ENCODE results near the gene FAM168B. TPM values are rescaled to one million over a fixed set of nuclear protein-coding genes. Genes with fewer than 3 reads are reported as not detected.

Gene FAM168B
- polyA plus RNA-seq, 1 of the 3 experiments (the other 2 are of a cell fraction) = 72.7 TPM

DNA sequence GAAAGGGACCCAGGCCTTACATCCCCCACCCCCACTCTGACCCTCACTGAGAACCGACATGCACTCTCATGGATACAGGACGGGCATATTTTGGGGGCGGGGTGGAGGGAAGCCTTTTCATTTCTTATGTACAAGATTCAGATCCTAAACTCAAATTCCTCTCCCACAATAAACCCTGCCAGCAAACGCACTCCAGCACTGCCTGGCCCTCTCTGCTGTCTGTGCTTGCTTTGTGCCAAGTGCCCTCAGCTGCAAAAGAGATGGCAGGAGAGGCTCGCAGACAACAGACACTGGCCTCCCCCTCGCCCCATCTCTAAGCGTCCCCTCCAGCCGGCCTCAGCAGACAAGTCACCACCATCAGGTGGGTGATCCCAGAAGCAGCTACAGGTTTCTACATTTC, 42.4 kb downstream of the FAM168B start:
- CTCF ChIA-PET = no interaction called here
- peaks cover 61 to 84% of the 10 kb centered on the region in 2 experiments for H3K36me3 ChIP-seq (replicated peaks in 1 of 2; ENCODE audit: control insufficient read depth in 1 of 2, insufficient read depth in 2 of 2, low read length in 1 of 2)

DNA sequence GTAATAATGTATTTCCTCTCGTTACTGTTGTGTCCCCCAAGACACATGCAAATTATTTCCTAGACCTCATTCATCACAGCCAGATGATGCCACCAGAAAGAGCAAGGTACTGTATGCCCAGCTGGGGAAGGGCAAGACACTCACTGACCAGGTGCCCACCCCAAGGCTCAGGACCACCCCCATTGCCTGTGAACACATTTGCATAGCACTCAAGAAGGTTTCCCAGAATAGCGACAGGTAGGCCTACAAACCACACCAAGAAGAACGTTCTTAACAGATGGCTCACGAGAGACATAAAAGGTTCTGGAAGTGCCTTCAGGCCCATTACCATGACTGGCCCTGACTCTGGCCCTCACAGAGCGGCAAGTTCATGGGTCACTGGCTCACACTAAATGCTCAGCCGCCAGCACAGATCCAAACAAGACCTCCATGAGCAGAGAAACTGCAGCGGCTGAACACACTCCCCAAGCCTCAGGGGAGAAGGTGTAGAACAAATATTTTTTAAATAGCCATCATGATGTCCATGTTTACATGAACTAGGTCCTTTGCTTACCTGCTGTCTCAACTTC, 44.0 kb downstream of the FAM168B start:
- Histone ChIP-seq H3K4me2 (no peak overlapping the region), H3K9ac (no peak overlapping the region), H3K9me2 (no peaks in the 10 kb centered on the region), H3K4me1 (ENCODE audit: control insufficient read depth in 1 of 2, insufficient read depth in 2 of 2, low read depth in 1 of 2, low read length in 1 of 2) (peaks cover 0 to 40% of the 10 kb centered on the region in 2 experiments; a peak in 1 of 4 replicates), H2AFZ (ENCODE audit: low read depth) (no peak overlapping the region), H3K36me3 (replicated peaks in 1 of 2; ENCODE audit: control insufficient read depth in 1 of 2, insufficient read depth in 2 of 2, low read length in 1 of 2) (peaks cover 49 to 75% of the 10 kb centered on the region in 2 experiments), H3K79me2 (ENCODE audit: insufficient read depth) (peaks cover 40% of the 10 kb centered on the region), H3K27ac (ENCODE audit: low read depth in 2 of 2, low read length in 1 of 2) (no peak overlapping the region), H3K27me3 (ENCODE audit: insufficient read depth) (no peaks in the 10 kb centered on the region), H4K20me1 (ENCODE audit: insufficient read depth) (peaks cover 51% of the 10 kb centered on the region), H3K4me3 (ENCODE audit: low read depth in 2 of 2, low read length in 1 of 2) (no peak overlapping the region), H3K9me3 (no peaks in the 10 kb centered on the region), H3F3A (replicated peaks; ENCODE audit: insufficient read depth) (no peaks in the 10 kb centered on the region)
- TF ChIP-seq ELF1 (IDR thresholded peaks at IDR 0.05) (no peak), SMC3 (IDR thresholded peaks at IDR 0.05; ENCODE audit: low read depth, low read length) (no peak), RFX5 (IDR thresholded peaks at IDR 0.05; ENCODE audit: low read length) (no peak), TEAD4 (IDR thresholded peaks at IDR 0.05; ENCODE audit: borderline replicate concordance, insufficient read depth) (no peak), MEF2A (IDR thresholded peaks at IDR 0.05; ENCODE audit: borderline replicate concordance, low read depth) (no peak), FOXJ3 (CRISPR knock-in tag; IDR thresholded peaks at IDR 0.05) (no peak), FOXM1 (IDR thresholded peaks at IDR 0.05; ENCODE audit: low read depth) (no peak), JUND (IDR thresholded peaks at IDR 0.05) (no peak), RAD21 (IDR thresholded peaks at IDR 0.05; ENCODE audit: low read length) (no peak), RCOR1 (IDR thresholded peaks at IDR 0.05; ENCODE audit: low read length) (no peak), YY1 (IDR thresholded peaks at IDR 0.05; ENCODE audit: low read depth) (no peak), NFIC (IDR thresholded peaks at IDR 0.05; ENCODE audit: borderline replicate concordance) (no peak), RXRA (IDR thresholded peaks at IDR 0.05; ENCODE audit: borderline replicate concordance, low read depth) (no peak)
- TF ChIP-seq, protein P1, sequence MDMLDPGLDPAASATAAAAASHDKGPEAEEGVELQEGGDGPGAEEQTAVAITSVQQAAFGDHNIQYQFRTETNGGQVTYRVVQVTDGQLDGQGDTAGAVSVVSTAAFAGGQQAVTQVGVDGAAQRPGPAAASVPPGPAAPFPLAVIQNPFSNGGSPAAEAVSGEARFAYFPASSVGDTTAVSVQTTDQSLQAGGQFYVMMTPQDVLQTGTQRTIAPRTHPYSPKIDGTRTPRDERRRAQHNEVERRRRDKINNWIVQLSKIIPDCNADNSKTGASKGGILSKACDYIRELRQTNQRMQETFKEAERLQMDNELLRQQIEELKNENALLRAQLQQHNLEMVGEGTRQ (IDR thresholded peaks at IDR 0.05; ENCODE audit: borderline replicate concordance, low read depth, low read length) = no peak
- TF ChIP-seq, protein P2, sequence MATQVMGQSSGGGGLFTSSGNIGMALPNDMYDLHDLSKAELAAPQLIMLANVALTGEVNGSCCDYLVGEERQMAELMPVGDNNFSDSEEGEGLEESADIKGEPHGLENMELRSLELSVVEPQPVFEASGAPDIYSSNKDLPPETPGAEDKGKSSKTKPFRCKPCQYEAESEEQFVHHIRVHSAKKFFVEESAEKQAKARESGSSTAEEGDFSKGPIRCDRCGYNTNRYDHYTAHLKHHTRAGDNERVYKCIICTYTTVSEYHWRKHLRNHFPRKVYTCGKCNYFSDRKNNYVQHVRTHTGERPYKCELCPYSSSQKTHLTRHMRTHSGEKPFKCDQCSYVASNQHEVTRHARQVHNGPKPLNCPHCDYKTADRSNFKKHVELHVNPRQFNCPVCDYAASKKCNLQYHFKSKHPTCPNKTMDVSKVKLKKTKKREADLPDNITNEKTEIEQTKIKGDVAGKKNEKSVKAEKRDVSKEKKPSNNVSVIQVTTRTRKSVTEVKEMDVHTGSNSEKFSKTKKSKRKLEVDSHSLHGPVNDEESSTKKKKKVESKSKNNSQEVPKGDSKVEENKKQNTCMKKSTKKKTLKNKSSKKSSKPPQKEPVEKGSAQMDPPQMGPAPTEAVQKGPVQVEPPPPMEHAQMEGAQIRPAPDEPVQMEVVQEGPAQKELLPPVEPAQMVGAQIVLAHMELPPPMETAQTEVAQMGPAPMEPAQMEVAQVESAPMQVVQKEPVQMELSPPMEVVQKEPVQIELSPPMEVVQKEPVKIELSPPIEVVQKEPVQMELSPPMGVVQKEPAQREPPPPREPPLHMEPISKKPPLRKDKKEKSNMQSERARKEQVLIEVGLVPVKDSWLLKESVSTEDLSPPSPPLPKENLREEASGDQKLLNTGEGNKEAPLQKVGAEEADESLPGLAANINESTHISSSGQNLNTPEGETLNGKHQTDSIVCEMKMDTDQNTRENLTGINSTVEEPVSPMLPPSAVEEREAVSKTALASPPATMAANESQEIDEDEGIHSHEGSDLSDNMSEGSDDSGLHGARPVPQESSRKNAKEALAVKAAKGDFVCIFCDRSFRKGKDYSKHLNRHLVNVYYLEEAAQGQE (IDR thresholded peaks at IDR 0.05; ENCODE audit: low read depth, low read length) = no peak
- TF ChIP-seq, protein P3, sequence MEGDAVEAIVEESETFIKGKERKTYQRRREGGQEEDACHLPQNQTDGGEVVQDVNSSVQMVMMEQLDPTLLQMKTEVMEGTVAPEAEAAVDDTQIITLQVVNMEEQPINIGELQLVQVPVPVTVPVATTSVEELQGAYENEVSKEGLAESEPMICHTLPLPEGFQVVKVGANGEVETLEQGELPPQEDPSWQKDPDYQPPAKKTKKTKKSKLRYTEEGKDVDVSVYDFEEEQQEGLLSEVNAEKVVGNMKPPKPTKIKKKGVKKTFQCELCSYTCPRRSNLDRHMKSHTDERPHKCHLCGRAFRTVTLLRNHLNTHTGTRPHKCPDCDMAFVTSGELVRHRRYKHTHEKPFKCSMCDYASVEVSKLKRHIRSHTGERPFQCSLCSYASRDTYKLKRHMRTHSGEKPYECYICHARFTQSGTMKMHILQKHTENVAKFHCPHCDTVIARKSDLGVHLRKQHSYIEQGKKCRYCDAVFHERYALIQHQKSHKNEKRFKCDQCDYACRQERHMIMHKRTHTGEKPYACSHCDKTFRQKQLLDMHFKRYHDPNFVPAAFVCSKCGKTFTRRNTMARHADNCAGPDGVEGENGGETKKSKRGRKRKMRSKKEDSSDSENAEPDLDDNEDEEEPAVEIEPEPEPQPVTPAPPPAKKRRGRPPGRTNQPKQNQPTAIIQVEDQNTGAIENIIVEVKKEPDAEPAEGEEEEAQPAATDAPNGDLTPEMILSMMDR (IDR thresholded peaks at IDR 0.05) = no peak
- TF ChIP-seq, protein P4, sequence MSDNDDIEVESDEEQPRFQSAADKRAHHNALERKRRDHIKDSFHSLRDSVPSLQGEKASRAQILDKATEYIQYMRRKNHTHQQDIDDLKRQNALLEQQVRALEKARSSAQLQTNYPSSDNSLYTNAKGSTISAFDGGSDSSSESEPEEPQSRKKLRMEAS (IDR thresholded peaks at IDR 0.05; ENCODE audit: low read depth) = no peak
- TF ChIP-seq, protein P5, sequence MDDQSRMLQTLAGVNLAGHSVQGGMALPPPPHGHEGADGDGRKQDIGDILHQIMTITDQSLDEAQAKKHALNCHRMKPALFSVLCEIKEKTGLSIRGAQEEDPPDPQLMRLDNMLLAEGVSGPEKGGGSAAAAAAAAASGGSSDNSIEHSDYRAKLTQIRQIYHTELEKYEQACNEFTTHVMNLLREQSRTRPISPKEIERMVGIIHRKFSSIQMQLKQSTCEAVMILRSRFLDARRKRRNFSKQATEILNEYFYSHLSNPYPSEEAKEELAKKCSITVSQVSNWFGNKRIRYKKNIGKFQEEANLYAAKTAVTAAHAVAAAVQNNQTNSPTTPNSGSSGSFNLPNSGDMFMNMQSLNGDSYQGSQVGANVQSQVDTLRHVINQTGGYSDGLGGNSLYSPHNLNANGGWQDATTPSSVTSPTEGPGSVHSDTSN (IDR thresholded peaks at IDR 0.05) = no peak
- DNase-seq = no peak
- WGBS (ENCODE audit: low lambda C conversion rate) = 95% methylated on average over 5 of the region's 7 CpGs
- ChIA-PET CTCF (no interaction called here), POLR2A (no interaction called here)

More for the DNA sequence above, 42.4 kb downstream of the FAM168B start:
- TF ChIP-seq NFIC (IDR thresholded peaks at IDR 0.05; ENCODE audit: borderline replicate concordance) (no peak), RCOR1 (IDR thresholded peaks at IDR 0.05; ENCODE audit: low read length) (no peak), RXRA (IDR thresholded peaks at IDR 0.05; ENCODE audit: borderline replicate concordance, low read depth) (no peak)
- no peaks in the 10 kb centered on the region for H3K9me2 ChIP-seq
- H4K20me1 ChIP-seq (ENCODE audit: insufficient read depth) = peaks cover 67% of the 10 kb centered on the region
- 99% methylated on average over 8 of the region's 8 CpGs for WGBS (ENCODE audit: low lambda C conversion rate)
- H3K4me2 ChIP-seq = no peak overlapping the region
- H2AFZ ChIP-seq (ENCODE audit: low read depth) = no peak overlapping the region
- no peaks in the 10 kb centered on the region for H3K27me3 ChIP-seq (ENCODE audit: insufficient read depth)
- H3K79me2 ChIP-seq (ENCODE audit: insufficient read depth) = peaks cover 56% of the 10 kb centered on the region
- H3K4me1 ChIP-seq (ENCODE audit: control insufficient read depth in 1 of 2, insufficient read depth in 2 of 2, low read depth in 1 of 2, low read length in 1 of 2) = peaks cover 0 to 34% of the 10 kb centered on the region in 2 experiments; a peak in 1 of 4 replicates
- no peaks in the 10 kb centered on the region for H3F3A ChIP-seq (replicated peaks; ENCODE audit: insufficient read depth)
- no peak overlapping the region for H3K27ac ChIP-seq (ENCODE audit: low read depth in 2 of 2, low read length in 1 of 2)
- H3K4me3 ChIP-seq (ENCODE audit: low read depth in 2 of 2, low read length in 1 of 2) = no peak overlapping the region
- POLR2A ChIA-PET = no interaction called here
- no peak for DNase-seq
- H3K9ac ChIP-seq = no peak overlapping the region
- H3K9me3 ChIP-seq = no peaks in the 10 kb centered on the region

Data from SK-N-SH (cell line).